Large intestine (tissue), 3 donors: ENCODE results near the gene HINT1. TPM values are rescaled to one million over a fixed set of nuclear protein-coding genes. Genes with fewer than 3 reads are reported as not detected.
A peak's percentile ranks its signal among the peaks of the same experiment; 100 is the strongest.

Source experiments
- DNase-seq, 2 donors: peaks; one replicate each; pipeline versions ENCODE4 v3.0.0 to v3.0.0-alpha.2; 2013
- H3K27ac ChIP-seq: one replicate; pipeline ENCODE4 v1.5.1; 2013; ENCODE audit warnings: low read length
- H3K27me3 ChIP-seq: 2 replicates; pipeline ENCODE4 v1.6.1; 2013; ENCODE audit warnings: low read length; ENCODE audit not compliant: control insufficient read depth, insufficient read depth
- H3K36me3 ChIP-seq: 2 replicates; pipeline ENCODE4 v1.6.1; 2013; ENCODE audit warnings: low read length; ENCODE audit not compliant: control insufficient read depth, insufficient read depth
- H3K4me1 ChIP-seq: one replicate; pipeline ENCODE4 v1.6.1; 2013; ENCODE audit warnings: low read length; ENCODE audit not compliant: control insufficient read depth, insufficient read depth
- H3K4me3 ChIP-seq: one replicate; pipeline ENCODE4 v1.5.1; 2013; ENCODE audit warnings: low read length
- H3K9me3 ChIP-seq: one replicate; pipeline ENCODE4 v1.6.1; 2013; ENCODE audit warnings: mild to moderate bottlenecking, low read depth, low read length, moderate library complexity; ENCODE audit not compliant: control insufficient read depth
- WGBS: methylation state at CpG from one replicate; pipeline ENCODE4 v1.1.5; 2013; ENCODE audit warnings: low lambda C conversion rate; ENCODE audit not compliant: insufficient coverage; 5-methylcytosine and 5-hydroxymethylcytosine counted together
- polyA plus RNA-seq: library from polyadenylated mRNA; unstranded; fragments of 120-200 nt; gene quantifications from one replicate; pipeline ENCODE4 v1.2.1, GENCODE V29; 2013

Gene HINT1
- polyA plus RNA-seq, 1 donor, result 350 TPM

GRCh38 chr5:131182839-131183238 is 17.8 kb upstream of the HINT1 start:
- DNase-seq, result no peak
- no peak overlapping the region for H3K27ac ChIP-seq
- H3K4me1 ChIP-seq, result no peaks in the 10 kb centered on the region

DNA sequence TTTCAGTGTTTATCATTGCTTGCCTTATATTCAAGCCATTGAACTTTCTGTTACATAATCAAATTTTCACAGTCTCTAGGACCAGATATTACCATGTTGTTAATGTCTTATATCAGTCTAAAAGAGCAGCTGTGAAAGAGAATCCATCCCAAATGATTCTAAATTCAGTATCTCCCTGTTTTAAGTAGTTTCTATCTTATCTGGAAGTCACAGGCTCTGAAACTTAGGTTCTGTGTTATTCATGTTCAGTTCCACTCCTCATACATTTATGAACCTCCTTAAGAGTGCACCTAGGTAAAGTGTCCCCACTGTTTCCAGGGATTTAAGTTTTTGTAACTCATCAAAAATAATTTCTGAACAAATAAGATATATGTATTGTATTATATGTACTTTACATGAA is 15.4 kb upstream of the HINT1 start:
- peaks cover 4% of the 10 kb centered on the region for H3K36me3 ChIP-seq
- no peaks in the 10 kb centered on the region for H3K4me1 ChIP-seq
- H3K27ac ChIP-seq, result no peak overlapping the region
- H3K9me3 ChIP-seq, result no peaks in the 10 kb centered on the region
- no peaks in the 10 kb centered on the region for H3K27me3 ChIP-seq
- DNase-seq, result no peak
- no peak overlapping the region for H3K4me3 ChIP-seq

More at GRCh38 chr5:131182839-131183238, 17.8 kb upstream of the HINT1 start:
- Histone ChIP-seq H3K4me3 (no peak overlapping the region), H3K27me3 (no peaks in the 10 kb centered on the region), H3K36me3 (peaks cover 4% of the 10 kb centered on the region), H3K9me3 (no peaks in the 10 kb centered on the region)

DNA sequence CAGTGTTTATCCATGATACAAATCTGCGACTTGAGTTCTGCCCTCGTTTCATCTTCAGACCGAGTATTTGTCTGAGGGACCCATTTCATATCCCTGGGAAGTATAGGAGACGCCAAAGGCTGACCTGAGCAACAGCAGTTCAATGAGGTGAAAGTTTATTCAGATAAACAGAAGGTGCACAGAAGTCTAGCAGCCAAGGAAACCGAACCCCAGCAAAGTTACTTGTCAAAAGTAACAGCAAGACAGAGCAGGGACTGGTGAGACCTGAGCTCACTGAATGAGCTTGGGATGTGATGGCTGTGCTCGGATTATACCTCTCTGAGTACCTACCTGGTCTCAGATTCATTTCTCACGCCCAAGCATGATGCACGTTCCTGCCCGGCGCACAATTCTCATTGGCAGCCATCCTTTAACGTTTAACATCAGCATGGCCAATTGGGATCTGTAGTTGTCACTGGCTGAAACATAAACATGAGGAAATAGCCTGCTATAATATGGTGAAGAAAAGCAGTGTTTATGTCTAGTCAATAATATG is 6.3 kb upstream of the HINT1 start:
- DNase-seq, result no peak
- no peaks in the 10 kb centered on the region for H3K27me3 ChIP-seq
- no CpG with 5 or more reads among the region's 11 CpGs for WGBS
- H3K36me3 ChIP-seq, result no peaks in the 10 kb centered on the region
- H3K4me1 ChIP-seq, result peaks cover 8% of the 10 kb centered on the region
- peak overlapping the region; percentile 64 for H3K4me3 ChIP-seq
- H3K9me3 ChIP-seq, result no peaks in the 10 kb centered on the region
- H3K27ac ChIP-seq, result peak overlapping the region; percentile 50

- 0% methylated on average over 5 of the region's 42 CpGs for WGBS
- Histone ChIP-seq H3K36me3 (no peaks in the 10 kb centered on the region), H3K9me3 (no peaks in the 10 kb centered on the region), H3K4me1 (peaks cover 8% of the 10 kb centered on the region), H3K27ac (peak within 1 kb of the TSS; percentile 50), H3K4me3 (peak within 1 kb of the TSS; percentile 64), H3K27me3 (no peaks in the 10 kb centered on the region)
- DNase-seq, result peak; percentile 99 to 100
Measured at GRCh38 chr5:131170540-131171275, 5.7 kb upstream of the HINT1 start, which contains the start of gene LYRM7. LYRM7 (plus strand) TSS chr5:131170944; CDS start chr5:131171021, 77 bp downstream.

- Histone ChIP-seq H3K27ac (peak overlapping the region; percentile 33), H3K4me3 (peak overlapping the region; percentile 64), H3K27me3 (no peaks in the 10 kb centered on the region), H3K9me3 (no peaks in the 10 kb centered on the region), H3K4me1 (peaks cover 8% of the 10 kb centered on the region), H3K36me3 (no peaks in the 10 kb centered on the region)
- peak in 1 of 2 donors; percentile 27 for DNase-seq
- whole genome bisulfite sequencing, result 100% methylated on average over 1 of the region's 16 CpGs
Measured at GRCh38 chr5:131169810-131170539, 4.9 kb upstream of the HINT1 start.

DNA sequence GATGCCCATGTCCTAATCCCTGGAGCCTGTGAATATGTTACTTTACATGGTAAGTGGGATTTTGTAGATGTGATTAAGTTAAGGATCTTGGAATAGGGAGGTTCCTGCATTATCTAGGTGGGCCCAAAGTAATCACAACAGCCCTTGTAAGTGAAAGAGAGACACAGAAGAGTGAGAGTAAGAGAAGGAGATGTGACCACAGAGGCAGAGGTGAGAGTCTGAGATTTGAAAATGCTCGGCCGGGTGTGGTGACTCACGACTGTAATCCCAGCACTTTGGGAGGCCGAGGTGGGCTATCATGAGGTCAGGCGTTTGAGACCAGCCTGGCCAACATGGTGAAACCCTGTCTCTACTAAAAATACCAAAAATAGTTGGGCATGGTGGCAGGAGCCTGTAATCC is 2.6 kb upstream of the HINT1 start:
- Histone ChIP-seq H3K9me3 (no peaks in the 10 kb centered on the region), H3K27ac (no peak overlapping the region)
- WGBS, result 100% methylated on average over 1 of the region's 5 CpGs

DNA sequence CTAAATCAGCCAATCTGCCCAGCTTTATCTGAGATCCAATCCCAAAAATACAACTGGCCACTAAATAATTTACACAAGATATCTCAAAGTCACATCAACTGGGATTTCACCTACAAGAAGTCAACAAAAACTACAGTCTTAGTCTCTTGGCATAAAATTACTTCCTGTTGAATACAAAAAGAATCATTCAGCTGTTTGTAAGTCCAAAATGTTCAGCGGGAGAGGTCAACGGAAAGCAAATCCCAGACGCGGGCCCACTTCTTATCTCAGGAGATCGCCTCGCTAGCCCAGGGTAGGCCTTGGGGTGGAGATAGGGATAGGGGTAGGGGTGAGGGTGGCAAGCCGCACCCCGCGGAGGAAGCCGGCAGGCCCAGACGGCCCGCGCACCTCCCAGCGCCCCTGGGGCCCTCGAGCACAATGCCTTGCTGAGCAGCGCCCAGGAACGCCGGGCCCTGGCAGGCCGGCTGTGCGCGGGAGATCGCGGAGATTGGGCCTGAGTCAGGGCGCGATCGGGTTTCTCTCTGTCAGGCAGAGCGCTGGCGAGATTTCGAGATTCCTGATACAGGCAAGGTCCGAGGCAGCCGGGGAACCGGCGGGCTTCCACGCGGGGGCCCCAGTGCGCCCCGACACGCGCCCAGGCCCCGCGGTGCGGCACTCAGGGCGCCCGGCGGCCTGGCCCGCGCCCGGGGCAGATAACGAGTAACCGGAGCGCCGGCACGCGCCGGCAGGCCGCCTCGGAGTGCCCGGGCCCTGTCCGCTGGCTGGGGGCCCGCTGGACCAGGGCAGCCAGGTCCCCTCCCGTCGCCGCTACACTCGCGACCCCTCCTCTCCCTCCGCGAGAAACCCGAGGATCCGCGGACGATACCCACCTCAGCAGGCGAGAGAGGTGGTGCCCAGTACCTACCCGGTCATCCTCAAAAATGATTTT is 601 bp downstream of the HINT1 start:
- WGBS, result no CpG with 5 or more reads among the region's 73 CpGs
- Histone ChIP-seq H3K36me3 (peaks cover 26% of the 10 kb centered on the region), H3K9me3 (no peaks in the 10 kb centered on the region), H3K4me1 (peaks cover 6% of the 10 kb centered on the region), H3K4me3 (peak overlapping the region; percentile 91), H3K27me3 (no peaks in the 10 kb centered on the region), H3K27ac (peak overlapping the region; percentile 97)
- peak; percentile 42 to 84 for DNase-seq

More for the DNA sequence above, 2.6 kb upstream of the HINT1 start:
- DNase-seq, result no peak
- Histone ChIP-seq H3K36me3 (no peaks in the 10 kb centered on the region), H3K27me3 (no peaks in the 10 kb centered on the region), H3K4me1 (peaks cover 11% of the 10 kb centered on the region), H3K4me3 (no peak overlapping the region)

GRCh38 chr5:131163276-131164119 is 1.6 kb downstream of the HINT1 start:
- Histone ChIP-seq H3K4me3 (peak overlapping the region; percentile 91), H3K4me1 (peaks cover 3% of the 10 kb centered on the region), H3K27ac (peak overlapping the region; percentile 94), H3K36me3 (peaks cover 34% of the 10 kb centered on the region), H3K27me3 (no peaks in the 10 kb centered on the region), H3K9me3 (no peaks in the 10 kb centered on the region)
- WGBS, result 8% methylated on average over 4 of the region's 9 CpGs
- DNase-seq, result peak; percentile 19 to 72

DNA sequence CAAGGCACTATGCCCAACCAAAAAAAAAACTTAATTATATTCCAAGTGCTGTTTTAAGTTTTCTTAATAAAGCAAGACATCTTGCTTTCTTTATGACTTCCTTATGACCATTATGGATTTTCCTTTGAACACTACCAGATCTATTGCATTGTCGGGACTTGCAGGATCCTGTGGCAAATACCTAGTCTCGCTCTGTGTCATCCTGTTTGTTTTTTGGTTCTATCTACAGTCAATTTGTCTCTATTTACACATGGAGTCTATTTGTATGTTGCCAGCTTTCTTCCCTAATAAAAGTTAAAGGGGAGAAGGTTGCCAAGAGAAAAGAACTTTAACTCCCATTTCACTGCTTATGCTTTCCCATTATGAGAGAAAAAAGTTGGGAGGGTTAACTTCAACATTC is 4.9 kb downstream of the HINT1 start:
- H3K27ac ChIP-seq, result no peak overlapping the region
- H3K9me3 ChIP-seq, result no peaks in the 10 kb centered on the region
- no peak for DNase-seq
- peaks cover 3% of the 10 kb centered on the region for H3K4me1 ChIP-seq
- H3K27me3 ChIP-seq, result no peaks in the 10 kb centered on the region
- peaks cover 41% of the 10 kb centered on the region for H3K36me3 ChIP-seq
- no peak overlapping the region for H3K4me3 ChIP-seq
- WGBS, result no CpG with 5 or more reads among the region's 2 CpGs
